PC-3 (cell line): Measurements from ENCODE around the gene CXorf49. TPM values are rescaled to one million over a fixed set of nuclear protein-coding genes. Genes with fewer than 3 reads are reported as not detected.
"Not testable (repeated sequence)": the region's sequence is repeated elsewhere in the genome, so short reads cannot be mapped to it uniquely, and the experiment has no call there.

Experiments
- ATAC-seq: fragments of 200-7000 bp; cut with Tn5 transposase; 2 replicates; pipeline ENCODE4 v1.9.1; 2020; ENCODE audit warnings: mild to moderate bottlenecking, moderate library complexity
- BruUV-seq: library from RNA; stranded (reverse); fragments of 400-500 nt; replicated peaks from 2 replicates; lab custom pipeline; 2021; lab: Mats Ljungman, UMichigan
- CTCF ChIA-PET: fragments of 300-600 bp; sonication (Branson Sonifier 250); formaldehyde crosslinking; loops from one replicate; lab custom pipeline; 2022; ENCODE audit warnings: antibody characterized with exemption; lab: Charles Lee
- POLR2A ChIA-PET: fragments of 300-600 bp; sonication (Branson Sonifier 250); formaldehyde crosslinking; loops from one replicate; lab custom pipeline; 2022; ENCODE audit warnings: antibody characterized with exemption; ENCODE audit not compliant: unreplicated experiment; lab: Charles Lee
- DNase-seq: peaks from one replicate; pipeline ENCODE4 v3.0.0-alpha.2; 2015
- H2AFZ ChIP-seq: fragments of 300-600 bp; sonication (generic); 2 replicates; pipeline ENCODE4 v1.6.0; 2016; ENCODE audit warnings: antibody characterized with exemption, low read length
- H3F3A ChIP-seq: fragments of 300-600 bp; sonication (generic); one replicate; pipeline ENCODE4 v1.6.0; 2017; ENCODE audit warnings: antibody characterized with exemption, low read length, control low read depth, mild to moderate bottlenecking; ENCODE audit not compliant: unreplicated experiment
- H3K27ac ChIP-seq: fragments of 300-600 bp; sonication (generic); 2 replicates; pipeline ENCODE4 v1.5.1; 2016; ENCODE audit warnings: mild to moderate bottlenecking, low read length
- H3K27me3 ChIP-seq: fragments of 300-600 bp; sonication (generic); 2 replicates; pipeline ENCODE4 v1.6.1; 2016; ENCODE audit warnings: low read length, mixed read lengths
- H3K36me3 ChIP-seq: fragments of 300-600 bp; sonication (generic); 2 replicates; pipeline ENCODE4 v1.6.1; 2016; ENCODE audit warnings: low read depth, mixed run types, low read length, mixed read lengths
- H3K4me1 ChIP-seq: fragments of 300-600 bp; sonication (generic); 2 replicates; pipeline ENCODE4 v1.5.1; 2016; ENCODE audit warnings: low read length; ENCODE audit not compliant: insufficient read depth
- H3K4me2 ChIP-seq: fragments of 300-600 bp; sonication (generic); 2 replicates; pipeline ENCODE4 v1.6.0; 2016; ENCODE audit warnings: low read length
- H3K4me3 ChIP-seq: fragments of 300-600 bp; sonication (generic); 2 replicates; pipeline ENCODE4 v1.5.1; 2016; ENCODE audit warnings: mild to moderate bottlenecking, low read length, mixed read lengths
- H3K79me2 ChIP-seq: fragments of 300-600 bp; sonication (generic); 2 replicates; pipeline ENCODE4 v1.6.1; 2017; ENCODE audit warnings: low read length, mixed read lengths
- H3K9ac ChIP-seq: fragments of 300-600 bp; sonication (generic); 2 replicates; pipeline ENCODE4 v1.6.0; 2016; ENCODE audit warnings: mild to moderate bottlenecking, low read length
- H3K9me2 ChIP-seq: fragments of 300-600 bp; sonication (generic); replicated peaks from 2 replicates; pipeline ENCODE4 v1.6.1; 2016; ENCODE audit warnings: mixed run types, low read length, mixed read lengths
- H3K9me3 ChIP-seq: fragments of 300-600 bp; sonication (generic); 2 replicates; pipeline ENCODE4 v1.6.1; 2016; ENCODE audit warnings: low read length, mixed read lengths
- H4K20me1 ChIP-seq: fragments of 300-600 bp; sonication (generic); 2 replicates; pipeline ENCODE4 v1.6.1; 2016; ENCODE audit warnings: low read length, mixed read lengths
- CTCF ChIP-seq: fragments of 300-600 bp; sonication (generic); conservative IDR thresholded peaks from 2 replicates; pipeline ENCODE4 v1.5.1; 2017; ENCODE audit warnings: antibody characterized with exemption, low read depth, mild to moderate bottlenecking, low read length
- EZH2 ChIP-seq: fragments of 300-600 bp; sonication (generic); IDR thresholded peaks from one replicate; pipeline ENCODE4 v1.6.1; 2017; ENCODE audit warnings: antibody characterized with exemption, mild to moderate bottlenecking, low read length; ENCODE audit not compliant: unreplicated experiment
- EZH2phosphoT487 ChIP-seq: fragments of 300-600 bp; sonication (generic); IDR thresholded peaks from 2 replicates; pipeline ENCODE4 v1.6.1; 2018; ENCODE audit warnings: mild to moderate bottlenecking, antibody characterized with exemption, low read length, borderline replicate concordance
- intact Hi-C: fragments of 100-400 bp; cut with micrococcal nuclease; formaldehyde crosslinking; loops from 2 replicates; pipeline ENCODE4 v1.9.0; 2023
- total RNA-seq: library from RNA; depleted of rRNA; stranded (reverse); fragments of >200 nt; gene quantifications from 2 replicates; pipeline ENCODE4 v1.2.3, GENCODE V29; 2014

Gene CXorf49
- total RNA-seq, 1 experiment from 2014 or later = not detected

GRCh38 chrX:71671043-71671780 lies 46.9 kb downstream of the CXorf49 start:
- no TSS peak for BruUV-seq
- Histone ChIP-seq H3K9me2 (no peaks in the 10 kb centered on the region), H3K36me3 (no peaks in the 10 kb centered on the region), H3F3A (no peaks in the 10 kb centered on the region), H4K20me1 (no peaks in the 10 kb centered on the region), H3K9me3 (no peaks in the 10 kb centered on the region), H3K4me1 (peaks cover 12% of the 10 kb centered on the region), H3K27me3 (no peaks in the 10 kb centered on the region), H3K4me2 (peak overlapping the region; percentile 26; the same call in 1 of the 2 replicates), H3K27ac (no peak overlapping the region), H3K9ac (no peak overlapping the region), H3K4me3 (no peak overlapping the region), H3K79me2 (no peaks in the 10 kb centered on the region), H2AFZ (no peak overlapping the region)
- intact Hi-C loops = no loop called here
- DNase-seq (peak; percentile 21), ATAC-seq (no peak; the same call in 1 of the 2 replicates)
- ChIA-PET POLR2A (no interaction called here), CTCF (no interaction called here)
- TF ChIP-seq EZH2phosphoT487 (no peak), EZH2 (no peak), CTCF (no peak)

- H4K20me1 ChIP-seq, H3K36me3 ChIP-seq, BruUV-seq, H3K27me3 ChIP-seq, H3K27ac ChIP-seq, H2AFZ ChIP-seq, H3K9me3 ChIP-seq, H3K4me3 ChIP-seq, H3K4me2 ChIP-seq, H3K79me2 ChIP-seq, H3K9me2 ChIP-seq, H3F3A ChIP-seq, H3K9ac ChIP-seq: not testable (repeated sequence)
- DNase-seq (peak; percentile 58), ATAC-seq (peak; percentile 93)
- peak; percentile 51 for TF ChIP-seq CTCF
- CTCF ChIA-PET = interaction anchor here (0.5 kb wide), 1 partner anchor 871 kb away, joined by 7 read pairs; no protein-coding TSS in a partner anchor
- peaks cover 12% of the 10 kb centered on the region for H3K4me1 ChIP-seq
- intact Hi-C loops = loop anchor here (1.0 kb wide), 1 partner anchor 189 kb away; no protein-coding TSS in a partner anchor
- POLR2A ChIA-PET = interaction anchor here (0.5 kb wide), 1 partner anchor 184 kb away, joined by 10 read pairs; no protein-coding TSS in a partner anchor
These were observed 48.1 kb downstream of the CXorf49 start for GRCh38 chrX:71669947-71670346.

GRCh38 chrX:71669492-71669891 lies 48.6 kb downstream of the CXorf49 start:
- CTCF ChIA-PET = no interaction called here
- POLR2A ChIA-PET = interaction anchor here (0.5 kb wide), 1 partner anchor 183 kb away, joined by 10 read pairs; no protein-coding TSS in a partner anchor
- H3K27ac ChIP-seq = no peak overlapping the region
- H3K4me1 ChIP-seq = peaks cover 12% of the 10 kb centered on the region
- no peaks in the 10 kb centered on the region for H3K9me3 ChIP-seq
- intact Hi-C loops = no loop called here
- H3K4me3 ChIP-seq = no peak overlapping the region
- H3F3A ChIP-seq = no peaks in the 10 kb centered on the region
- H3K36me3 ChIP-seq = no peaks in the 10 kb centered on the region
- H3K79me2 ChIP-seq = no peaks in the 10 kb centered on the region
- no peak overlapping the region for H2AFZ ChIP-seq
- H3K9ac ChIP-seq = no peak overlapping the region
- no peak for ATAC-seq
- no TSS peak for BruUV-seq
- no peaks in the 10 kb centered on the region for H3K9me2 ChIP-seq
- H3K4me2 ChIP-seq = no peak overlapping the region
- H3K27me3 ChIP-seq = no peaks in the 10 kb centered on the region
- no peak for DNase-seq
- no peaks in the 10 kb centered on the region for H4K20me1 ChIP-seq
- TF ChIP-seq CTCF (no peak), EZH2 (no peak), EZH2phosphoT487 (no peak)
